Measurements from ENCODE around the gene TTLL6.

Gene TTLL6

DNA sequence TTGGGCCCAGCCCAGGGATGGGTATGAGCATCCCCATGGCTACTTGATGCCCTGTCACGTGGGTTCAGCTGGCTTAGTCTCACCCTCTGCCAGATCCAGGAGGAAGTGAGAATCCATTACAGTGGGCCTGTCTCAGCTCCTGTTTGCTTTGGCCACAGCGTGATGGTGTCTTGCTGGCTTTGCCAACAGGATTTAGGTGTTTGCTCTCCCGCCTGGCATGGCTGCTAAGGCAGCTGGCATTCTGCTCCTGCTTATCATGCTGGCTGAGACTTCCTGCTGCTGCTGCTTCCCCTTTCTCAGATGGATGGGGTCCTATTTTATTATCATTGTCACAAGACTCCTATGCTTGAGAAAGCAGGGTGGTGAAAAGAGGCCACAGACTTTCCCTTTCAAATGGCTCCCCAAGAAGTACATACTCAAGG is 60.2 kb downstream of the TTLL6 start:
- H3K27ac ChIP-seq (ENCODE audit: low read depth, low read length) = no peak overlapping the region
- H3K4me2 ChIP-seq (ENCODE audit: low read length) = no peak overlapping the region
- H3K4me3 ChIP-seq (ENCODE audit: low read length) = no peak overlapping the region
- H3K79me2 ChIP-seq (ENCODE audit: control insufficient read depth, low read length) = no peaks in the 10 kb centered on the region
- no peaks in the 10 kb centered on the region for H3K4me1 ChIP-seq (ENCODE audit: control insufficient read depth, low read length)
- TF ChIP-seq, protein P1, sequence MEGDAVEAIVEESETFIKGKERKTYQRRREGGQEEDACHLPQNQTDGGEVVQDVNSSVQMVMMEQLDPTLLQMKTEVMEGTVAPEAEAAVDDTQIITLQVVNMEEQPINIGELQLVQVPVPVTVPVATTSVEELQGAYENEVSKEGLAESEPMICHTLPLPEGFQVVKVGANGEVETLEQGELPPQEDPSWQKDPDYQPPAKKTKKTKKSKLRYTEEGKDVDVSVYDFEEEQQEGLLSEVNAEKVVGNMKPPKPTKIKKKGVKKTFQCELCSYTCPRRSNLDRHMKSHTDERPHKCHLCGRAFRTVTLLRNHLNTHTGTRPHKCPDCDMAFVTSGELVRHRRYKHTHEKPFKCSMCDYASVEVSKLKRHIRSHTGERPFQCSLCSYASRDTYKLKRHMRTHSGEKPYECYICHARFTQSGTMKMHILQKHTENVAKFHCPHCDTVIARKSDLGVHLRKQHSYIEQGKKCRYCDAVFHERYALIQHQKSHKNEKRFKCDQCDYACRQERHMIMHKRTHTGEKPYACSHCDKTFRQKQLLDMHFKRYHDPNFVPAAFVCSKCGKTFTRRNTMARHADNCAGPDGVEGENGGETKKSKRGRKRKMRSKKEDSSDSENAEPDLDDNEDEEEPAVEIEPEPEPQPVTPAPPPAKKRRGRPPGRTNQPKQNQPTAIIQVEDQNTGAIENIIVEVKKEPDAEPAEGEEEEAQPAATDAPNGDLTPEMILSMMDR (IDR thresholded peaks at IDR 0.05; ENCODE audit: low read depth, low read length, poor library complexity, severe bottlenecking) = no peak
- no peak for TF ChIP-seq EZH2phosphoT487 (IDR thresholded peaks at IDR 0.05; ENCODE audit: borderline replicate concordance, low read length)
- H4K20me1 ChIP-seq (ENCODE audit: control insufficient read depth, insufficient read depth, low read depth, low read length) = no peaks in the 10 kb centered on the region
- H3F3A ChIP-seq (ENCODE audit: control insufficient read depth, insufficient read depth) = no peaks in the 10 kb centered on the region
- no peaks in the 10 kb centered on the region for H3K9me2 ChIP-seq (replicated peaks; ENCODE audit: control insufficient read depth, low read length)
- H3K27me3 ChIP-seq (ENCODE audit: control insufficient read depth, low read length) = peaks cover 45% of the 10 kb centered on the region
- H3K36me3 ChIP-seq (ENCODE audit: control insufficient read depth, low read length) = no peaks in the 10 kb centered on the region
- H3K9me3 ChIP-seq (ENCODE audit: control insufficient read depth, insufficient read depth, low read length) = no peaks in the 10 kb centered on the region

DNA sequence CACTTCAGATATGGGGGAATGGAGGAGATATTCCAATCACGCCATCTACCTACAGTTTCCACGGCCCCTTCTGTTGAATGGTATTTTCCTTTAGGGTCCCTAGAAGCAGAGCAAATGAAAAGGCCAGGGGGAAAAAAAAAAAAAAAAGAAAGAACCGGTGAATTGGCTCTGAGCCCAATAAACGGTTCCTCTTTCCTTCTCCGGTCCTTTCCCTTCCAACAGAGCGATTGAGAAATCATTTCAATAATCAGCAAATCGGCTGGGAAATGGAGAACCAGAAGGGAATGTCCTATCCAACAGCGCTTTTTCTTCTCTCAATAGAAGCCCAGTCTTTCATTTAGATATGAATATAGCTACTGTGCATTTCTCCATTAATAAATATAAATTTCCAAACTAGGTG is 61.7 kb downstream of the TTLL6 start:
- no peaks in the 10 kb centered on the region for H3K4me1 ChIP-seq (ENCODE audit: control insufficient read depth, low read length)
- H3F3A ChIP-seq (ENCODE audit: control insufficient read depth, insufficient read depth) = no peaks in the 10 kb centered on the region
- no peak overlapping the region for H3K27ac ChIP-seq (ENCODE audit: low read depth, low read length)
- no peaks in the 10 kb centered on the region for H3K9me2 ChIP-seq (replicated peaks; ENCODE audit: control insufficient read depth, low read length)
- no peak overlapping the region for H3K4me2 ChIP-seq (ENCODE audit: low read length)
- H3K9me3 ChIP-seq (ENCODE audit: control insufficient read depth, insufficient read depth, low read length) = no peaks in the 10 kb centered on the region
- no peak overlapping the region for H3K4me3 ChIP-seq (ENCODE audit: low read length)
- TF ChIP-seq, protein P1 (IDR thresholded peaks at IDR 0.05; ENCODE audit: low read depth, low read length, poor library complexity, severe bottlenecking) = no peak
- TF ChIP-seq EZH2phosphoT487 (IDR thresholded peaks at IDR 0.05; ENCODE audit: borderline replicate concordance, low read length) = no peak
- H3K36me3 ChIP-seq (ENCODE audit: control insufficient read depth, low read length) = no peaks in the 10 kb centered on the region
- H4K20me1 ChIP-seq (ENCODE audit: control insufficient read depth, insufficient read depth, low read depth, low read length) = no peaks in the 10 kb centered on the region
- H3K27me3 ChIP-seq (ENCODE audit: control insufficient read depth, low read length) = peaks cover 52% of the 10 kb centered on the region
- H3K79me2 ChIP-seq (ENCODE audit: control insufficient read depth, low read length) = no peaks in the 10 kb centered on the region

DNA sequence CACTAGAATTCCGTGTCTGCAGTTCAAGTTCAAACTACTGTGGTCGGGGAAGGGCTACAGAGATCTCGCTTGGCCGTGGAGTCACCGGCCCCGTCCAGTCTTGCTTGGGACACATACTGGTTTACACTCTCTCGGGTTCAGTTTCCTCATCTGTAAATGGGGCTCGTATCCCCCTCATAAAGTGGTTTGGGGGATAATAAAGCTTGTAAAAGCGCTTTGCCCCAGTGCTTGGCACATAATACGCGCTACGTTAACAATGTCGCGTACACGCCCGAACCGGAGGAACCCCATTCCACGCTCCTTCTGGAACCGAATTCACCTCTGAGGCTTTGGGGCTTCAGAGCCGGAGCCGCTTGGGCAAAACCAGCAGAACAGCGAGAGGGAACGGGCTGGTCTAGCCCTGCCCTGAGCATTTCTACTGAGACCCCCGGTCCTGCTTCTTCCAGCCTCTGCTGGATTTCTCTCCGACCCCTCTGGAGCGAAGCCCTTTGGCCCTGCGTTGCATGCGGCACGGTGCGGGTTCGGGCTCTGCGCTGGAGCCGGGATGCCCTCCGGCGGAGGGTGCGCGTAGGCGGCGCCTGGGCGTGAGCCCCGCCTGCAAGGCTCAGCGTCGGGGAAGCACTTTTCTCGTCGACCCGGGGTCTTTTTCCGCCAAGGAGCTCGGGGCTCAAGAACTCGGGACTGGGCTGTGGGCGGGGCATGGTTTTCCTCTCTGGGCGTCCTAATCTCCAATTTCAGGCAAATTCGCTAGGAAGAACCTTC is 62.3 kb downstream of the TTLL6 start:
- H3K27me3 ChIP-seq (ENCODE audit: control insufficient read depth, low read length) = peaks cover 57% of the 10 kb centered on the region
- no peak for TF ChIP-seq EZH2phosphoT487 (IDR thresholded peaks at IDR 0.05; ENCODE audit: borderline replicate concordance, low read length)
- no peaks in the 10 kb centered on the region for H4K20me1 ChIP-seq (ENCODE audit: control insufficient read depth, insufficient read depth, low read depth, low read length)
- no peak overlapping the region for H3K27ac ChIP-seq (ENCODE audit: low read depth, low read length)
- H3K4me1 ChIP-seq (ENCODE audit: control insufficient read depth, low read length) = no peaks in the 10 kb centered on the region
- no peaks in the 10 kb centered on the region for H3K9me2 ChIP-seq (replicated peaks; ENCODE audit: control insufficient read depth, low read length)
- no peak overlapping the region for H3K4me3 ChIP-seq (ENCODE audit: low read length)
- H3K79me2 ChIP-seq (ENCODE audit: control insufficient read depth, low read length) = no peaks in the 10 kb centered on the region
- H3K4me2 ChIP-seq (ENCODE audit: low read length) = no peak overlapping the region
- H3F3A ChIP-seq (ENCODE audit: control insufficient read depth, insufficient read depth) = no peaks in the 10 kb centered on the region
- no peaks in the 10 kb centered on the region for H3K36me3 ChIP-seq (ENCODE audit: control insufficient read depth, low read length)
- H3K9me3 ChIP-seq (ENCODE audit: control insufficient read depth, insufficient read depth, low read length) = no peaks in the 10 kb centered on the region

DNA sequence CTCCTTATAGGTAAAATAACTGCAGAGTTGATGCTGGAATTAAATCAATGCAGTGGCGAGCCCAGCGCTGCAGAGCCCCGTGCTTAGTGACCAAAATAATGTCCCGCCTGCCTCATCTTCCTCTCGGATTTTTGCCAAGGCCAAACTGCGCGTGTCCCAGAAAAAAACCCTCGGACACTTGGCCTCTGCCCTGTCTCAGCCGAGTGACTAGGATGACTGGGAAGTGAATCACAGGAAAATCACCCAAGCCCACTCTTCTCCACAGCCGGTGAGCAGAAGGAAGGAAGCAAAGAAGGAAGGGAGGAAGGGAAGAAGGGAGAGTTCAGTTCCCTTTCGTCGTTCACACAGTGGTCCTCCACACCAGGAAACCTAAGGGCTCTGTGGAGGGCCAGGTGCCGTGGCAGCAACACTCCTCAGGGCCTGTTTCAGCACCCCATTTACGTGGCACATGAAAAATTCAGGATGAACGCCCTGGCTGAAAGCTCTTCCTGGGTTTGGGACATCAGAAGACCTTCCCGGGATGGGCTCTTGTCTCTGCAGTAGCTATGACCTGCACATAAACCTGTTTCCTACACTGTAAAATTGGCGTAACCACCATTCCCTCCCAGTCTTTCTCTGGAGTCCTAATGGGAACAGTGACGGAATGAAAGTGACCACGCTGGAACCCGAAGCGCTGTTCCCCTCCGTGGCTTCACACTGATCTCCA is 63.1 kb downstream of the TTLL6 start:
- Histone ChIP-seq H3K27ac (ENCODE audit: low read depth, low read length) (no peak overlapping the region), H3K36me3 (ENCODE audit: control insufficient read depth, low read length) (no peaks in the 10 kb centered on the region), H4K20me1 (ENCODE audit: control insufficient read depth, insufficient read depth, low read depth, low read length) (no peaks in the 10 kb centered on the region), H3K9me3 (ENCODE audit: control insufficient read depth, insufficient read depth, low read length) (no peaks in the 10 kb centered on the region), H3K4me3 (ENCODE audit: low read length) (no peak overlapping the region), H3K4me1 (ENCODE audit: control insufficient read depth, low read length) (no peaks in the 10 kb centered on the region), H3K4me2 (ENCODE audit: low read length) (no peak overlapping the region), H3F3A (ENCODE audit: control insufficient read depth, insufficient read depth) (no peaks in the 10 kb centered on the region), H3K27me3 (ENCODE audit: control insufficient read depth, low read length) (peaks cover 64% of the 10 kb centered on the region), H3K79me2 (ENCODE audit: control insufficient read depth, low read length) (no peaks in the 10 kb centered on the region), H3K9me2 (replicated peaks; ENCODE audit: control insufficient read depth, low read length) (no peaks in the 10 kb centered on the region)
- TF ChIP-seq, protein P1 (IDR thresholded peaks at IDR 0.05; ENCODE audit: low read depth, low read length, poor library complexity, severe bottlenecking) = no peak
- no peak for TF ChIP-seq EZH2phosphoT487 (IDR thresholded peaks at IDR 0.05; ENCODE audit: borderline replicate concordance, low read length)

Data from DOHH2 (cell line).